ENCODE results near the gene SYDE2.

DNA sequence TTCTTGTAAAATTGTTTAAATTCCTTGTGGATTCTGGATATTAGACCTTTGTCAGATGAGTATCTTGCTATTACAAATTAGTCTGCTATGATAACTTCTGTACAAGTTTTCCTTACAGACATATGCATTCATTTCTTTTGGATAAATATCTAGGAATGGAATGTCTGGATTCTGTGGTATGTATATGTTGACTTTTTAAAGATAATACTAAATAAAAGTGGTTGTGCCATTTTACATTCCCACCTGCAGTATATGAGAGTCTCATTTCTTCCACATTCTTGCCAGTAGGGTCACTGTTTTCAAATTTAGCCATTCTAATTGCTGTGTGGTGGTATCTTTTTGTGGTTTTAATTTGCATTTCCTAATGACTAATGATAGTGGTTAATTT lies 53.9 kb downstream of the SYDE2 start:
- TF ChIP-seq, protein P1, sequence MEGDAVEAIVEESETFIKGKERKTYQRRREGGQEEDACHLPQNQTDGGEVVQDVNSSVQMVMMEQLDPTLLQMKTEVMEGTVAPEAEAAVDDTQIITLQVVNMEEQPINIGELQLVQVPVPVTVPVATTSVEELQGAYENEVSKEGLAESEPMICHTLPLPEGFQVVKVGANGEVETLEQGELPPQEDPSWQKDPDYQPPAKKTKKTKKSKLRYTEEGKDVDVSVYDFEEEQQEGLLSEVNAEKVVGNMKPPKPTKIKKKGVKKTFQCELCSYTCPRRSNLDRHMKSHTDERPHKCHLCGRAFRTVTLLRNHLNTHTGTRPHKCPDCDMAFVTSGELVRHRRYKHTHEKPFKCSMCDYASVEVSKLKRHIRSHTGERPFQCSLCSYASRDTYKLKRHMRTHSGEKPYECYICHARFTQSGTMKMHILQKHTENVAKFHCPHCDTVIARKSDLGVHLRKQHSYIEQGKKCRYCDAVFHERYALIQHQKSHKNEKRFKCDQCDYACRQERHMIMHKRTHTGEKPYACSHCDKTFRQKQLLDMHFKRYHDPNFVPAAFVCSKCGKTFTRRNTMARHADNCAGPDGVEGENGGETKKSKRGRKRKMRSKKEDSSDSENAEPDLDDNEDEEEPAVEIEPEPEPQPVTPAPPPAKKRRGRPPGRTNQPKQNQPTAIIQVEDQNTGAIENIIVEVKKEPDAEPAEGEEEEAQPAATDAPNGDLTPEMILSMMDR (IDR thresholded peaks at IDR 0.05): peak; percentile 25; the same call in 1 of the 2 replicates
- TF ChIP-seq YY1 (IDR thresholded peaks at IDR 0.05; ENCODE audit: low read depth) (no peak), RFX5 (IDR thresholded peaks at IDR 0.05; ENCODE audit: low read length) (no peak), JUND (IDR thresholded peaks at IDR 0.05) (no peak), CHD2 (IDR thresholded peaks at IDR 0.05; ENCODE audit: low read length, partially characterized antibody) (no peak), SMC3 (IDR thresholded peaks at IDR 0.05; ENCODE audit: low read depth, low read length) (no peak), POLR2AphosphoS5 (IDR thresholded peaks at IDR 0.05; ENCODE audit: low read depth, low read length) (no peak), TEAD4 (IDR thresholded peaks at IDR 0.05; ENCODE audit: borderline replicate concordance, insufficient read depth) (no peak), FOXM1 (IDR thresholded peaks at IDR 0.05; ENCODE audit: low read depth) (no peak), EP300 (IDR thresholded peaks at IDR 0.05; ENCODE audit: borderline replicate concordance in 1 of 2, low read depth in 1 of 2, low read length in 1 of 2) (no peak)
- TF ChIP-seq, protein P2, sequence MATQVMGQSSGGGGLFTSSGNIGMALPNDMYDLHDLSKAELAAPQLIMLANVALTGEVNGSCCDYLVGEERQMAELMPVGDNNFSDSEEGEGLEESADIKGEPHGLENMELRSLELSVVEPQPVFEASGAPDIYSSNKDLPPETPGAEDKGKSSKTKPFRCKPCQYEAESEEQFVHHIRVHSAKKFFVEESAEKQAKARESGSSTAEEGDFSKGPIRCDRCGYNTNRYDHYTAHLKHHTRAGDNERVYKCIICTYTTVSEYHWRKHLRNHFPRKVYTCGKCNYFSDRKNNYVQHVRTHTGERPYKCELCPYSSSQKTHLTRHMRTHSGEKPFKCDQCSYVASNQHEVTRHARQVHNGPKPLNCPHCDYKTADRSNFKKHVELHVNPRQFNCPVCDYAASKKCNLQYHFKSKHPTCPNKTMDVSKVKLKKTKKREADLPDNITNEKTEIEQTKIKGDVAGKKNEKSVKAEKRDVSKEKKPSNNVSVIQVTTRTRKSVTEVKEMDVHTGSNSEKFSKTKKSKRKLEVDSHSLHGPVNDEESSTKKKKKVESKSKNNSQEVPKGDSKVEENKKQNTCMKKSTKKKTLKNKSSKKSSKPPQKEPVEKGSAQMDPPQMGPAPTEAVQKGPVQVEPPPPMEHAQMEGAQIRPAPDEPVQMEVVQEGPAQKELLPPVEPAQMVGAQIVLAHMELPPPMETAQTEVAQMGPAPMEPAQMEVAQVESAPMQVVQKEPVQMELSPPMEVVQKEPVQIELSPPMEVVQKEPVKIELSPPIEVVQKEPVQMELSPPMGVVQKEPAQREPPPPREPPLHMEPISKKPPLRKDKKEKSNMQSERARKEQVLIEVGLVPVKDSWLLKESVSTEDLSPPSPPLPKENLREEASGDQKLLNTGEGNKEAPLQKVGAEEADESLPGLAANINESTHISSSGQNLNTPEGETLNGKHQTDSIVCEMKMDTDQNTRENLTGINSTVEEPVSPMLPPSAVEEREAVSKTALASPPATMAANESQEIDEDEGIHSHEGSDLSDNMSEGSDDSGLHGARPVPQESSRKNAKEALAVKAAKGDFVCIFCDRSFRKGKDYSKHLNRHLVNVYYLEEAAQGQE (IDR thresholded peaks at IDR 0.05; ENCODE audit: low read depth, low read length): no peak
- TF ChIP-seq, protein P3, sequence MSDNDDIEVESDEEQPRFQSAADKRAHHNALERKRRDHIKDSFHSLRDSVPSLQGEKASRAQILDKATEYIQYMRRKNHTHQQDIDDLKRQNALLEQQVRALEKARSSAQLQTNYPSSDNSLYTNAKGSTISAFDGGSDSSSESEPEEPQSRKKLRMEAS (IDR thresholded peaks at IDR 0.05; ENCODE audit: low read depth): no peak
- TF ChIP-seq, protein P4, sequence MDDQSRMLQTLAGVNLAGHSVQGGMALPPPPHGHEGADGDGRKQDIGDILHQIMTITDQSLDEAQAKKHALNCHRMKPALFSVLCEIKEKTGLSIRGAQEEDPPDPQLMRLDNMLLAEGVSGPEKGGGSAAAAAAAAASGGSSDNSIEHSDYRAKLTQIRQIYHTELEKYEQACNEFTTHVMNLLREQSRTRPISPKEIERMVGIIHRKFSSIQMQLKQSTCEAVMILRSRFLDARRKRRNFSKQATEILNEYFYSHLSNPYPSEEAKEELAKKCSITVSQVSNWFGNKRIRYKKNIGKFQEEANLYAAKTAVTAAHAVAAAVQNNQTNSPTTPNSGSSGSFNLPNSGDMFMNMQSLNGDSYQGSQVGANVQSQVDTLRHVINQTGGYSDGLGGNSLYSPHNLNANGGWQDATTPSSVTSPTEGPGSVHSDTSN (IDR thresholded peaks at IDR 0.05): no peak
